Suprapubic skin (tissue), 4 donors: ENCODE data around the gene KDM4B.

ENCODE experiments used
- CTCF ChIP-seq, 2 donors: fragments of 200-600 bp in 1 of 2; fragments of 450-650 bp in 1 of 2; sonication (generic) in 1 of 2; IDR thresholded peaks; one replicate each; pipeline ENCODE4 v1.5.1; 2016 to 2019; ENCODE audit warnings: antibody characterized with exemption in 2 of 2, mild to moderate bottlenecking in 1 of 2, moderate library complexity in 1 of 2
- EP300 ChIP-seq: sonication (generic); formaldehyde crosslinking; IDR thresholded peaks from one replicate; pipeline ENCODE4 v1.6.1; 2017; ENCODE audit warnings: antibody characterized with exemption
- POLR2A ChIP-seq, 2 donors: fragments of 450-650 bp; IDR thresholded peaks; one replicate each; pipeline ENCODE4 v1.6.1; 2017; ENCODE audit warnings: antibody characterized with exemption in 2 of 2, mild to moderate bottlenecking in 2 of 2, moderate library complexity in 2 of 2
- POLR2AphosphoS5 ChIP-seq, 3 donors: sonication (generic); formaldehyde crosslinking; IDR thresholded peaks; one replicate each; pipeline ENCODE4 v1.6.1; 2017; ENCODE audit warnings: antibody characterized with exemption in 3 of 3

- TF ChIP-seq CTCF (IDR thresholded peaks at IDR 0.05) (no peak), POLR2A (IDR thresholded peaks at IDR 0.05) (no peak), EP300 (no peak), POLR2AphosphoS5 (IDR thresholded peaks at IDR 0.05) (no peak)
Observed at GRCh38 chr19:5016268-5016667, 47.4 kb downstream of the KDM4B start.
